ENCODE data around the gene FCMR.
"Not testable (repeated sequence)": the region's sequence is repeated elsewhere in the genome, so short reads cannot be mapped to it uniquely, and the experiment has no call there.

The FCMR gene

DNA sequence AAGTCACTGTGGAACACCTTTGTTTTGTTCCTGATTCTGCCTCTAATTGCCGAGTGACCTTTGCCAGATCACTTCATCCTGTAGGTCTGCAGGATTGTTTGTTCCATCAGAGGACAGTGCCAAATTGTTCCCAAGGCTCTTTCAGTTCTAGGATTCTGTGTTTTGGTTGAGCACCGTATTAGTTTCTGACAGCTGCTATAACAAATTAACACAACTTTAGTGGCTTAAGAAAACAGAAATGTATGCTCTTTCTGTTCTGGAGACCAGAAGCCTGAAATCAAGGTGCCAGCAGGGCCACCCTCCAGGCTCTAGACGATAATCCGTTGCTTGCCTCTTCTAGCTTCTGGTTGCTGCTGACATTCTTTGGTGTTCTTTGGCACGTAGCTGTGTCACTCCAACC, 27.9 kb upstream of the FCMR start:
- DNase-seq (ENCODE audit: low spot score): no peak

DNA sequence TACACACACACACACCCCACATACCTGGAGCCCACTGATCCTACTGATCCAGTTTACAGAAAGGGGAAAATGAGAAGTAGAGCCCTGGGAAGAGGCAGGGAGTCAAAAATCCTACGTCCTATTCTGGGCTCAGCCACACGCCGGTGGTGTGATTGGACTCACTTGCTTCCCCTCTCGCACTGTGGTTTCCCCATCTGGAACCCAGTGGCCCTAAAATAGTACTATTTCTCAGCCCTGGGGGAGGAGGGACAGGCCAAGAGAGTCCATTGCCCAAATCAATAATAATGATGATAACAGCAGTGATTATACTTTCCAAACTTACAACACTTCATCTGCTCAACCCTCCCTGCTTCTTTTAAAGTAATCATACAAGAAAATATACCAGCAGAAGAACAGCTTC, 27.5 kb upstream of the FCMR start:
- peak; percentile 53 for DNase-seq (ENCODE audit: low spot score)

DNA sequence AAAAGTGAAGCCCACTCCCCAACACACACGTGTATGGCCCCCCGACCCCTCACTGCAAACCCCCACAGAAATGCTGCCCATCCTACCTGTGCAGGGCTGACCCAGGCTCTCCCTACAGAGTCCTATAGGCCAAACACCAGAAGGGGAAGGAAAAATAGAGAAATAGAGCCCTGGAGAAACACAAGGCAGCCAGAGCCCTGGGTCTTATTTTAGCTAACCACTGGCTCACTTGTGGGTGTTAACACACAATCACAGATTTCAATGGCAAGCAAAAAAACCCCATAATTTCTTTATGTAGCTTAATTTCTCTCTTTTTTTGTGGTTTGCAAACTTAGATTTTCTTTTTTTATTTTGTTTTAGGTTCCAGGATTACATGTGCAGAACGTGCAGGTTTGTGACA, 25.5 kb upstream of the FCMR start:
- peak; percentile 15 for DNase-seq (ENCODE audit: low spot score)

DNA sequence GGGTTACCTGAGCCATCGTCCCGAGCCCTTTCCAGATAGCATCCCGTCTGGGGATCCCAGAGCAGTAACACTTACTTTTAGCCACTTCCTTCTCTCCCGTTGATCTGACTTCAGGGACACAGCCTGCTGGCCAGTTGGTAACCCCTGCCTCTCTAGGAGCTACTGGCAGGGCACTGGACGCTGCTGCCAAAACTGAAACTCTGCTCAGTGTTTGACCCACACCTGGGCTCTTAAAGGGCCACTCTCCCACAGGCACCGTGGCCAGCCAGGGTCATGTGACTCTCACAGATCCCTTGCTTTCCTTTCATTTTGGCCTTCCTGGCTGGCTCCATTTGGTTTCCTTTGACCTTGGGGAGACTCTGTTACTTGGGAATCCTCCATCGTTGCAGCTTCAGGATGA, 24.5 kb upstream of the FCMR start, which contains the start of gene PIGR:
Gene PIGR (minus strand): TSS at position 206 of the 400 bp plus-strand sequence. CDS start 5,935 bp downstream, outside the sequence.
- no peak for DNase-seq (ENCODE audit: low spot score)

DNA sequence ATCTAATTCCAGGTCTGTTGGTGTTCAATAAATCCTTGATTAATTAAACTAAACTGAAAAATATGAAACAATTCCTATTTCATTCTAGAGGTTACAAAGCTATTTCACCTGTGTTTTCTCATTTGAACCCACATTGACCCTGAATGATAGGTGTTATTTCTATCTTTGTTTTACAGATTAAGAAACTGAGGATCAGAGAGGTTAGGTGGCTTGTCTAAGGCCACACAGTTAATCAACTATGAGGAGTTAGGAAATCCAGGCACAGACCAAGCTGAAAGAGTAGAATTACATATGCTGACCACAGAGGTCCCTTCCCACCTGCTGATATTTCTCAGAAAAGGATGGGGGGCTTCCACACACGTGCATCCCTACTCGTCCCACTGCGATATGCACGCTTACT, 24.0 kb upstream of the FCMR start:
- no peak for DNase-seq (ENCODE audit: low spot score)

DNA sequence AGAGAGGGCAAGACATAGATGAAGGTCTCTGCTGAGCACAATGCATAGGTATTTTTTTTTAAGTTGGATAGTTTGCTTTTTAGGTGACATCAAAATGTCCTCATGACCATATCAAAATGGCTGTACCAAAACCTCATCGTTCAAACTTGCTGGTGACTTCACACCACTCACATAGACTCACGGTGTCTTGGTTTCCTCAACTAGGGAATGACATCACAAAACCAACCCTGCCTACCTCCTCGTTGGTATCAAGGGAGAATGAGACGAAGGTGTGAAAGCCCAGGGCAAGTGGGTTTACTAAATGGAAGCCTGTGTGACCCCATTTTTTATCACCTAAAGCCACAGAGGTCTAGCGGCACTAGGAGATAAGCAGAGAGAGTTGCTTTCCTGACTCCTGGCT, 23.0 kb upstream of the FCMR start:
- no peak for DNase-seq (ENCODE audit: low spot score)

DNA sequence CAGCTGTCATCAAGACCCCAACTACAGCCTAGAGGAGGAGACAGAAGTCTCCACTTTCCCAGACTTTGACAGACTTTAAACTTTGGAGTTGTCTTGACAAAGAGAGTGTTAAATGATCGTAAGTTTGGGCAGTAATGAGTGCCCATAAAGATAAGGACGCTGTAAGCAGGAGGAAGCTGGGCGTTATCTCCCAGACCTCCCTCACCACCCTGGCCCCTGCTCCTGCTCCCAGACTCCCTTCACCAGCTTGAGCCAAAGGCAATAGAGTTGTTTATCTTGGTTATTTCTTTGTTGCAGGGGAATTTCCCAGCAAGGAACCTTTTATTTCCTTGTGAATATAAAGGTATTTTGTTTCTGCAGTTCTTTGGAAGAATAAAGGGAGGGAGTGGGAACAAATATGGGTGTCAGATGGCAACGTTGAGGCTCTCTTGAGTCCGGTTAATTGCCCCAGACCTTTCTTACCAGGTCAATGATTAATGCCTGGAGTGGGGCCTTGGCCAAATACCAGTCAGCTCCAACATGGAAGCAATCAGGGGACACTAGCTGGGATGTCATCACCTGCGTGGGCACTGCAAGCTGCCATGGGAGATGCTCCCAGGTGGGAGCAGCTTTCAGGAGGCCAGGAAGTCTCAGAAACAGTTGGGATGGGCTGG, 20.2 kb upstream of the FCMR start:
- no peak for DNase-seq (ENCODE audit: low spot score)

DNA sequence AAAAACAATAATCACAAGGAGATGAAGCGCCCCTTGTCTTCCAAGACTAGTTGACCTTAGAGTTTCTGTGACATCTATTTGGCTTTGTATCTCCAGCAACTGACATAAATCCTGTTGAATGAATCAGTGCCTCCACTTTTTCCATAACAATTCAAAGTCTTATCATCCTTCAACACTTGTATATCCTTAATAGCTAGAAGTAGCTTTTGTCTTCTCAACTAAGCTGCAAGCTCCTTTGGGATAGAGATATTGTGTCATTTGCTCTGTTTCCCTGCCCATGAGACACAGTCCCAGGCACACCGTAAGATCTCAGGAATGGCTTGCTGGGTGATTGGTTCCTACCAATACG, 18.8 kb upstream of the FCMR start:
- DNase-seq (ENCODE audit: low spot score): no peak

DNA sequence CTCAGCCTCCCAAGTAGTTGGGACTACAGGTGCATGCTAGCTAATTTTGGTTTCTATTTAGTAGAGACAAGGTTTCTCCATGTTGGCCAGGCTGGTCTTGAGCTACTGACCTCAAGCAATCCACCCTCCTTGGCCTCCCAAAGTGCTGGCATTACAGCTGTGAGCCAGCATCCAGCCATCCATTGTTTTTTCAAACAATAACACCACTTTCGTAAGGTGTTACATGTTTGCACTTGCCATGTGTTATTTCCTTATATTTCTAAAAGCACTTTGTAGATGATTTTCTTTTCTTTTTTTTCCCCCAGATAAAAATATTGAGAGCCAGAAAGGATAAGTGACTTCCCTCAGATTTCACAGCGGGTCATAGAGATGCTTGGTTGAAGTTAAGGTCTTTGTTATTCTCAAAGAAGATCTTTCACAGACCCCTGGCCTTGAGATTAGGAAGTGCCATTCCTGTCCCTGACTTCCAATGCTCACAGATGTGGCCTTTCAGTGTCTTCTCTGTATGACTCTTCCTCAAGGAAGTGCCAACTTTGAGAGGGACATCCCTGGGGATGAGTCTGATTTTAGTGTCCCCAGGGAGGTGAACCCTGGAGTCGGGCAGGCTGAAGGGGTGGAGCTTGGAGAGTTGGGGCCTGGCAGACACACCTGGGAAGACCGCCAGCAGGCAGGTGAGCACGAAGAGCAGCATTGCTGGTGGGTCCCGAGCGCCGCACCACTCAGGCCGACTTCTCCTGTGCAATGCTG, 18.3 kb upstream of the FCMR start:
- DNase-seq (ENCODE audit: low spot score): no peak

DNA sequence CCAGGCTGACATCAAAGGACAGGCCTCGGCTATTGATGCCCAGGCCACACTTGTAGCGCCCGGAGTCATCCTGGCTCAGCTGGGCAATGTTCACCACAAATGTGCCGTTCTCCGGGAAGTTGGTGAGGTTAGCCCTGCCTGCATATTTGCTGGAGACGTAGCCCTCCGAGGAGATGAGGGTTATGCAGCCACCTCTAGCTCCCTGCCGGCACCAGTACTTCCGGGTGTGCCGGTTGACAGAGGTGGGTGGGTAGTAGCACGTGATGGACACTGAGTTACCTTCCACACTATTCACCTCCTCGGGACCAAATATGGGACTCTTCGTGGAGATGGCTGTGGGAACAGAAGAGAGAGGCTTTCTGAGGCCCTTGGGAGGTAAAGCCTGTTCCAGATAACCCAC, 17.4 kb upstream of the FCMR start:
- DNase-seq (ENCODE audit: low spot score): no peak

DNA sequence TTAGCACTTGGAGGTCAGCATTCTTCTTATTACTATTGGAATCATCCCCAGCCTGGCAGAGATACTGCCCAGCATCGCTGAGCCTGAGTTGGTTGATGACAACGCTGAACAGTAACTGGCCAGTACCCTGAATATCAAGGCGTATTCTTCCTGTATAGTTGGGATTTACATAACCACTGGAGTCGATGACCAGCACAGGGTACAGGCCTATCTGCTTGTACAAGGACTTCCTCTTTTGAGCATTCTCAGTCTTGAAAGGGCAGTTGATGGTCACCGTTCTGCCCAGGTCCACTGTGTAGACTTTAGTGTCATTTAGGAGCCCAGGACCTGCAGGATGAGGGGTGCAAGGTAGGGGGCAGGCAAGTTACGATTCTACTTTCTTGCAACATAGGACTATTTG, 15.7 kb upstream of the FCMR start:
- DNase-seq (ENCODE audit: low spot score): peak; percentile 15

DNA sequence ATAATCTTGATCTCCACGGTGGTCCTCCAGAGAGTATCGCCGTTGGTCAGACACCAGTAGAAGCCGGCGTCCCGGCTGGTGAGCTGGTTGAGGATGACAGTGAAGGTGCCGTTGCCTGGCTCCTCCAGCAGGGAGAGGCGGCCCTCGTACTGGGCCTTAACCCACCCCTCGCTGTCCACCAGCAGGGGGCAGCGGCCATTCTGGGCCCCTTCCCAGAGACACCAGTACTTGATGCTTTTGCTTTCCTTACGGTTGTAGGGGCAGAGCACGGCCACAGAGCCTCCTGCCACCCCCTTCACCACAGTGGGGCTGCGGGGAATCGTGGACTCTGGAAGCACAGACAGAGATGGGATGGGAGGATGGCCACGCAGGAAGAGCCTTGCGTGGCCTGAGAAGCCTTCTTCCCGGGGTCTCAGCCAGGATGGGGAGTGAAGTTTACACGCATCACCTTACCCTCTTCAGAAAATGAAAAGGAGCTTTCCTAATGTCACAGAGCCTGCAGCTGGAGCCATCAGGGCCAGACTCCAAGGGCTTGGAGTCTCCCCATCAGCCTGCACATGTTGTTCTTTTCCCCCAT, 13.8 kb upstream of the FCMR start:
- no peak for DNase-seq (ENCODE audit: low spot score)

DNA sequence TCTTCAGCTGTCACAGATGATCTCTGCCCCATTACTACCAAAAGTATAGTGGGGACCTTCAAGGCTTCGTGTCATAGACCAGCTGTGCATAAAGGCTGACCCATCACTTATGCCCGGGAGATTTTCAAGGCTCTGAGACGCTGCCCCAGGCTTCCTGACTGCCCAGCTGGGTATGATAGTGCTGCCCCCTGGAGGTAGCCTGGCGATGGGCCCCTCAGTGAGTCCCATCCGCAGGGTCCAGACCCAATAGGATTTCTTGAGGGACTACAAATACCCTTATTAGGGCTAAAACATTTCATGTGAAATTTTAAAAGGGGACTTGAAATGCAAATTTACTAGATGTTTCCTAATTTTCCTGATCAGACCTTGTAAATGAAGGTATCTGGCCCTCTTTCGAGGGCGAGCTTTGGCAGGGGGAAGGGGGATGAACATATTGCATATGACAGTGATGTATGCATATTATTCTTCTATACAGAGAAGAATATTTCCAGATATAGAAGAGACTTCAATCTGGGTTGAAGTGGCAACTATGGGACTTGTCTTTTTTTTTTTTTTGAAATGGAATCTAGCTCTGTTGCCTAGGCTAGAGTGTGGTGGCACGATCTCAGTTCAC, 11.7 kb upstream of the FCMR start:
- DNase-seq (ENCODE audit: low spot score): no peak

DNA sequence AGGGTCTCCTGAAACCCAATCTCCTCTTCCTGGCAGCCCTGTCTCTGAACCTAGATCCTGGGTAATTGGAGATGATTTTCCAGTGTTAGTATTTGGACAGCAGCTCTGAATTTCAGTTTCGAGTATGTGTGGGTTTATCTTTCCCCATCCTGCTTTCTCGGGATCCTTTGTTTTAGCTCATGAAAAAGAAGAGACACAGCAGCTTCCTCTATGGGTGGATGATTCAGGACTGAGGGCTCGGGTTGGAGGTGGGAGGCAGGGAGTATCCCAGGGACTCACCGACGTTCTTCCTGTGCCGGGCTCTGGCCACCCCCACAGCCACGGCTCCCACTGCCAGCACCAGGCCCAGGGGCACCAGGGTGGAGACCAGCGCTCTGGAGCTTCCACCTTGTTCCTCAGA, 10.4 kb upstream of the FCMR start:
- DNase-seq (ENCODE audit: low spot score): no peak

DNA sequence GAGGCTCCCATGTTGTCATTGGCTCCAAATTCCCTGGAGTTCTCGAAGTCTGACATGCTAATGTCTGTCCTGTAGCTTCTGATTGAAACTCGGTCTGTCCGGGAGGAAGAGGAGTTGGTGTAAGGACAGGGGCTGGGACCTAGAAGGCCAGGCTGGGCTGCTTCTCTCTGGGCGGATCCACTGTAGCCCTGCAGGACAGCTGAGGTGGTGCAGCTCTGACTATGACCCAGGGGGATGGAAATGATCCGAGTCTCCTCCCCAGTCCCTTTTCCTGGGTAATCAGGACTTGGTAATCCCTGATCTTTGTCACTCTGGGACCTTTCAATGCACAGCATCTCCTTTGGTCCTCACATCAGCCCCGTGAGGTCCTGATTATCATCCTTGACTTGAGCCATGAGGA, 10.0 kb upstream of the FCMR start:
- no peak for DNase-seq (ENCODE audit: low spot score)

DNA sequence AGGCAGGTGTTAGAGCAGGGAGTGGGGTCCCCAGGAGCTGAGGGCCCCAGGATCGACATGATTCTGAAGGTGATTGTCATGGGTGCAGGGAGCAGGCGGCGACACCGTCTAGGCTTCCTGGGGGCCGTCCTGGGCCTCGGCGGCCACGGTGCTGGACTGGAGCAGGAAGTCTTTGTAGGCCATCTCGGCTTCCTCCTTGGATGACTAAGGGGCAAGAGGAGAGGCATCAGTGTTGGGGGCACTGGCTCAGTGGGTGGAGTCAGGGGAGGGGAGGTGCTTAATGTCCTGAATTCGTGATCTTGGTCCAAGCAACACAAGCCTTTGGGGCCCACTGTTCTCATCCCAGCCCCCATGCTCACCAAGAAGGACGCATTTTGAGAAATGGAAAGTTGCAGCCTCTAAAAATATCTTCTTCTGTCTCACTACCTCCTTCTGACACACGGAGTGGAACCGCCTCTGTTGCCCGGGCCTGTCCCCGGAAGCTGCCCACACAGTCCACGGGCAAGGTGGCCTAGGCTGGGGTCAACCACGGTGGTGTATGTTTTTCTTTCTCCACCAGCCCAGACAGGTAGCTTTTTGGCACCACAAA, 8.6 kb upstream of the FCMR start:
- DNase-seq (ENCODE audit: low spot score): peak; percentile 43

DNA sequence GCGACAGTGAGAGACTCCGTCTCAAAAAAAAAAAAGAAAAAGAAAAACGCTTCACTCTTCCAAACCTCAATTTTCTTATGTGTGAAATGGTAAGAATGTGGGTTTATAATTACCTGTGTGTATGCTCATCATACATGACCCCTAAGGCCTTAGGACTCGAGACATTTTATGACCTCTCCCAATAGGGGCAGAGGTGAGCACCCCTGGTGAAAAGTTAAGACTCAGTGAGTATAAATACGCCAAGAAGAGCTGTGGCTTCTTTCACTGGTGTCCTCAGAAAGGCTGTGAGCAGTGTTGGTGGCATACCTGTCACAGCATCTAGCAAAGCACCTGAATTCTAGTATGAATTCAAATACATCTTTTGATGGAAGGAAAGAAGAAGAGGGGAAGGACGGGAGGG, 7.8 kb upstream of the FCMR start:
- DNase-seq (ENCODE audit: low spot score): no peak

DNA sequence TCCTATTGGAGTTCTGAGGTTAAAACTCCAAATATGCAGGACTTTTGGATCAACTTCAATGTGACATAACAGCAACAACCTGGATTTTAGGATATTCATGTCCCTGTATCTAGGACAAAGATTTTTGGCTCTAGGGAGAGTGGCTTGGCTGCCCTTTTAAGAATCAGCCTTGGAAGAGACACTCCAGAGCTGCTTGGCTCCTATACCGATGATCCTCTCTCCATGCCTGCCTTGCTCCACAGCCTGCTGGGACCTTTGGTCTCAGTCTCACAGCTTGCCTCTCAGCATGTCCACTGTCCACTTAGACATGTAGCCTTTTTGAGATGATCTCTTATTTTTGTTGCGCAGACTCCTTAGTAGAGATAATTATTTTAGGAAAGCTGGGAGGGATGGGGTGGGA, 4.5 kb upstream of the FCMR start:
- DNase-seq (ENCODE audit: low spot score): no peak

DNA sequence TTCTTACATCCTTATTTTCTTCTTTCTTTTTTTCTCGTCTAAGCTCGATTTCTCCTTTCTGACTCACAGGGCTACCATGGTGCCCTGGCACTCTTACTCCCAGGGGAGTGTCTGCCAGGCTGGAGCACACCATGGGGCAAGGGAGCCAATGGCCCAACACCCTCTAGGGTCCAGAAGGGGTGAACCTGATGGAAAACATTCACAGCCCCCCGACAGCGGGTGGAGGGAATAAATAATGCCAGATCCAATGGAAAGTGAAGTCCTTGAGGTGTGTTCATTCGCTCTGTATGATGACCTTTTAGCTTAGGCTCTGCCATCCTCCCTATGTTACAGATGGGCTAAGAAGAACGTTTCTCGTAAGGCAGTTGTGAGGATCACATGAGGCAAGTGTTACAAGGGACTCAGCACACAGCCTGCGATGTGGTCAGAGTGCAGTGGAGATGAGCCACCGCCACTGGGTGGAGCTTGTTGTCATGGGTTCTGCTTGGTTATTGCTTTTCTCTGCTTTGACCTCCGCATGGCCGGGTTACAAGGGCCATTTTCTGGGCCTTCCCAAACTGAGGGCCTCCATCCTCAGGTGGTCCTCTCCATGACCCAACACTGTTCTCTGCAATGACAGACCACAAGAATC, 3.5 kb upstream of the FCMR start:
- peak; percentile 46 for DNase-seq (ENCODE audit: low spot score)

DNA sequence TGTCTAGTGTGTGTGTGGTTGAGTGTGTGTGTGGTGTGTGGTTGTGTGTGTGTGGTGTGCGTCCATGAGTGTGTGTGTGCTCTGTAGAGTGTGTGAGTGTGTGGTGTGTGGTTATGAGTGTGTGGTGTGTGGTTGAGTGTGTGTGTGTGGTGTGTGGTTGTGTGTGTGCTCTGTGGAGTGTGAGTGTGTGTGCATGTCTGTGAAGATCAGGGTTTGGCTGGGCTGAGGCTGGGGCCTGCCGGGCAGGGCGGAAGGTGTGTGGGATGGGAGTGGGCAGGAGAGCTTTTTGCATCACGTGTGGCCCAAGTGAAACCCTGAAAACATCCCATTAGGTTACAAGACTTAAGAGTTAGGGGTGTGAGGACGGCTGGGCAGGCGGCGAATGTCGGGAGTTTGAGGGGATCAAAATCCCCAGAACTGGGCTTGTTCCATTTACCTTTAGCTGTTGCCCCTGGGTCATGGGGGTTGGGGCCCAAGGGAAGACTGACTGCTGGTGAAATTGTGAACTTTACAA, 2.9 kb upstream of the FCMR start:
- DNase-seq (ENCODE audit: low spot score): no peak

DNA sequence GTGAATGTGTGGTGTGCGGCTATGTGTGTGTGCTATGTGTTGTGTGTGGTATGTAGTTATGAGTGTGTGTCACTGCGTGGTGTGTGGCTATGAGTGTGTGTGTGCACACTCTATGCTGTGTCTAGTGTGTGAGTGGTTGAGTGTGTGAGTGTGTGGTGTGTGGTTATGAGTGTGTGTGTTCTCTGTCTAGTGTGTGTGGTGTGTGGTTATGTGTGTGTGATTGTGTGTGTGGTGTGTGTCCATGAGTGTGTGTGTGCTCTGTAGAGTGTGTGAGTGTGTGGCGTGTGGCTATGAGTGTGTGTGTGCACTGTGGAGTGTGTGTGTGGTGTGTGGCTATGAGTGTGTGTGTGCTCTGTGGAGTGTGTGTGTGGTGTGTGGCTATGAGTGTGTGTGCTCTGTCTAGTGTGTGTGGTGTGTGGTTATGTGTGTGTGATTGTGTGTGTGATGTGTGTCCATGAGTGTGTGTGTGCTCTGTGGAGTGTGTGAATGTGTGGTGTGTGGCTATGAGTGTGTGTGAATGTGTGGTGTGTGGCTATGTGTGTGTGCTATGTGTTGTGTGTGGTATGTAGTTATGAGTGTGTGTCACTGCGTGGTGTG, 2.3 kb upstream of the FCMR start:
- DNase-seq (ENCODE audit: low spot score): not testable (repeated sequence)
